Activated CD4-positive, alpha-beta T cell treated with anti-CD3 and anti-CD28 coated beads for 36 hours (primary cell): ENCODE measurements around the gene OR4P4. TPM values are rescaled to one million over a fixed set of nuclear protein-coding genes. Genes with fewer than 3 reads are reported as not detected.

Experiments used
- total RNA-seq, 2 experiments: library from RNA; stranded (reverse); gene quantifications; one replicate each; pipeline ENCODE4 v1.2.3, GENCODE V29; 2021

Gene OR4P4
- total RNA-seq, 2 experiments from 2014 or later = not detected

Other genes starting within 250 kb of the OR4P4 start
- gene OR4C15, start 80.6 kb upstream of the OR4P4 start, total RNA-seq = not detected
- not detected for gene OR4C16, start 63.0 kb upstream of the OR4P4 start, total RNA-seq
- not detected for gene OR4C11, start 27.5 kb upstream of the OR4P4 start, total RNA-seq
- gene OR4S2, start 13.2 kb downstream of the OR4P4 start, total RNA-seq = not detected
- not detected for gene OR4C6, start 27.1 kb downstream of the OR4P4 start, total RNA-seq
- not detected for gene OR5D13, start 138.3 kb downstream of the OR4P4 start, total RNA-seq
- not detected for gene OR5D14, start 160.4 kb downstream of the OR4P4 start, total RNA-seq
- gene OR5L1, start 176.3 kb downstream of the OR4P4 start, total RNA-seq = not detected
- not detected for gene OR5D18, start 184.5 kb downstream of the OR4P4 start, total RNA-seq
- not detected for gene OR5L2, start 192.1 kb downstream of the OR4P4 start, total RNA-seq
- gene OR5D16, start 203.6 kb downstream of the OR4P4 start, total RNA-seq = not detected
- not detected for gene TRIM51, start 248.2 kb downstream of the OR4P4 start, total RNA-seq